Progenitor cell of endocrine pancreas (in vitro differentiated cells): ENCODE results near the gene CASTOR1. TPM values are rescaled to one million over a fixed set of nuclear protein-coding genes. Genes with fewer than 3 reads are reported as not detected.

Experiments
- DNase-seq: peaks from one replicate; pipeline ENCODE4 v3.0.0; 2021; ENCODE audit warnings: low spot score; ENCODE audit not compliant: unreplicated experiment
- H3K27ac Mint-ChIP-seq: 2 replicates; pipeline ENCODE4 v1.8.0; 2021; ENCODE audit warnings: mild to moderate bottlenecking, moderate library complexity, mixed read lengths
- H3K27me3 Mint-ChIP-seq: 2 replicates; pipeline ENCODE4 v1.8.0; 2021; ENCODE audit warnings: mixed read lengths
- H3K36me3 Mint-ChIP-seq: 2 replicates; pipeline ENCODE4 v1.8.0; 2022; ENCODE audit warnings: mixed read lengths; ENCODE audit not compliant: insufficient read depth
- H3K4me1 Mint-ChIP-seq: 2 replicates; pipeline ENCODE4 v1.8.0; 2021; ENCODE audit warnings: low read depth, mixed read lengths
- H3K4me3 Mint-ChIP-seq: 2 replicates; pipeline ENCODE4 v1.8.0; 2021; ENCODE audit warnings: low read depth, mild to moderate bottlenecking, moderate library complexity, mixed read lengths
- H3K9me3 Mint-ChIP-seq: 2 replicates; pipeline ENCODE4 v1.8.0; 2021; ENCODE audit warnings: low read depth, mixed read lengths
- CTCF ChIP-seq: fragments of 200-600 bp; sonication (generic); IDR thresholded peaks from one replicate; pipeline ENCODE4 v1.5.0; 2021; ENCODE audit warnings: antibody characterized with exemption, mild to moderate bottlenecking; ENCODE audit not compliant: unreplicated experiment
- total RNA-seq: library from RNA; stranded (reverse); gene quantifications from 2 replicates; pipeline ENCODE4 v1.2.1, GENCODE V29; 2021

CASTOR1 gene
- total RNA-seq, 1 donor from 2014 or later, result 7.2 TPM

- H3K4me1 Mint-ChIP-seq, result peaks cover 21% of the 10 kb centered on the region
- H3K27ac Mint-ChIP-seq, result no peak overlapping the region
- H3K27me3 Mint-ChIP-seq, result peaks cover 20% of the 10 kb centered on the region
- H3K4me3 Mint-ChIP-seq, result no peak overlapping the region
- no peaks in the 10 kb centered on the region for H3K36me3 Mint-ChIP-seq
- DNase-seq, result no peak
- TF ChIP-seq CTCF, result no peak
- no peaks in the 10 kb centered on the region for H3K9me3 Mint-ChIP-seq
Observed at GRCh38 chr22:30250039-30250565, 39.2 kb downstream of the CASTOR1 start.

GRCh38 chr22:30249049-30250038, 40.0 kb downstream of the CASTOR1 start:
- no peak for TF ChIP-seq CTCF
- Mint-ChIP-seq H3K4me3 (no peak overlapping the region), H3K36me3 (no peaks in the 10 kb centered on the region), H3K4me1 (peaks cover 21% of the 10 kb centered on the region), H3K9me3 (no peaks in the 10 kb centered on the region), H3K27me3 (peaks cover 25% of the 10 kb centered on the region), H3K27ac (peak overlapping the region; percentile 49)
- DNase-seq, result no peak

- Mint-ChIP-seq H3K27me3 (peaks cover 28% of the 10 kb centered on the region), H3K9me3 (no peaks in the 10 kb centered on the region), H3K27ac (peak overlapping the region; percentile 73), H3K4me1 (peaks cover 21% of the 10 kb centered on the region), H3K36me3 (no peaks in the 10 kb centered on the region), H3K4me3 (peak overlapping the region; percentile 48)
- no peak for DNase-seq
- no peak for TF ChIP-seq CTCF
Observed at GRCh38 chr22:30248484-30248883, 40.8 kb downstream of the CASTOR1 start.

DNA sequence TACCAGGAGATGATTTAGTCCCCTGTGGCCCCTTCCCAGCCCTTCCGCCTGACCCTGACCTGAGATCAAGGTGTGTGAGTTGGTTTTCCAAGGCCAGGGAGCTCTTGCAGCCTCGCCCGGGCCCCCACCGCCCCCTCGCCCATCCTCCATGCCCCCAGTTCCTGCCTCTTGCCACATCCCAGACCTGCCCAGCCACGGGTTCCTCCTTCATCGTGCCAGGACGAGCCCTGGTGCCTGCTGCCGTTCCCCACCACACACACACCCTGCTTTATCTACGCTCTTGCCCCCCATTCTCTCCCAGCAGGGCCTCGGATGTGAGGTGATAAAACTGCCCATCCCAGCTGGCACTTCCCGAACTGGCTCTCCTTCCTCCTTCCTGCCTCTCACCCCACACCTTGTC, 41.3 kb downstream of the CASTOR1 start:
- H3K27ac Mint-ChIP-seq, result no peak overlapping the region
- no peak for DNase-seq
- H3K4me1 Mint-ChIP-seq, result peaks cover 21% of the 10 kb centered on the region
- H3K4me3 Mint-ChIP-seq, result peak overlapping the region; percentile 48
- no peaks in the 10 kb centered on the region for H3K9me3 Mint-ChIP-seq
- no peak for TF ChIP-seq CTCF
- H3K36me3 Mint-ChIP-seq, result no peaks in the 10 kb centered on the region
- peaks cover 27% of the 10 kb centered on the region for H3K27me3 Mint-ChIP-seq

DNA sequence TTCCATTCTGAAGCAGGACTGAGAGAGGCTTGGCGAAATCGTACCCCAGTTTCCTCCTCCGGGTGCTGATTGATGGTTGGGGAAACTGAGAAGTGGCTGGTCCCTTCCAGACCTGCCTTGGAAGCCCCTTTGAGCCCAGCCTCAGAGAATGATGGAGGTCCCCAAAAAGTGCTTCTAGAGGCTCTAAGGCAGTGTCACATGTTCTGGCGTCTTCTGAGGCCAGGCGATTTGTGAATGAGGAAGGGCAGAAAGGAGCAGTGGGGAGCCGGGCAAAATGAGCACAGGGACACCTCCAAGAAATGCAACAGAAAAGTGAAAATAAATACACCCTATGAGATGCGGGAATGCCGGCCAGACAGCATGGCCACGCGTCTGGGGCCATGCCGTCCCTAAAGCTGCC, 41.7 kb downstream of the CASTOR1 start:
- Mint-ChIP-seq H3K4me3 (peak overlapping the region; percentile 69), H3K36me3 (no peaks in the 10 kb centered on the region), H3K27me3 (peaks cover 23% of the 10 kb centered on the region), H3K27ac (no peak overlapping the region), H3K9me3 (no peaks in the 10 kb centered on the region), H3K4me1 (peaks cover 21% of the 10 kb centered on the region)
- no peak for DNase-seq
- no peak for TF ChIP-seq CTCF
